K562 treated with DMSO at 1 percent for 24 hours (cell line): ENCODE data around the gene TMEM143. TPM values are rescaled to one million over a fixed set of nuclear protein-coding genes. Genes with fewer than 3 reads are reported as not detected.

ENCODE experiments used
- total RNA-seq: library from RNA; unstranded; fragments of 300-600 nt; gene quantifications from 2 replicates; pipeline ENCODE4 v1.2.3, GENCODE V29; 2022; ENCODE audit warnings: low read depth; ENCODE audit not compliant: insufficient read depth

The TMEM143 gene
- total RNA-seq, result 8.3 and 10.7 TPM in 2 replicates

DNA sequence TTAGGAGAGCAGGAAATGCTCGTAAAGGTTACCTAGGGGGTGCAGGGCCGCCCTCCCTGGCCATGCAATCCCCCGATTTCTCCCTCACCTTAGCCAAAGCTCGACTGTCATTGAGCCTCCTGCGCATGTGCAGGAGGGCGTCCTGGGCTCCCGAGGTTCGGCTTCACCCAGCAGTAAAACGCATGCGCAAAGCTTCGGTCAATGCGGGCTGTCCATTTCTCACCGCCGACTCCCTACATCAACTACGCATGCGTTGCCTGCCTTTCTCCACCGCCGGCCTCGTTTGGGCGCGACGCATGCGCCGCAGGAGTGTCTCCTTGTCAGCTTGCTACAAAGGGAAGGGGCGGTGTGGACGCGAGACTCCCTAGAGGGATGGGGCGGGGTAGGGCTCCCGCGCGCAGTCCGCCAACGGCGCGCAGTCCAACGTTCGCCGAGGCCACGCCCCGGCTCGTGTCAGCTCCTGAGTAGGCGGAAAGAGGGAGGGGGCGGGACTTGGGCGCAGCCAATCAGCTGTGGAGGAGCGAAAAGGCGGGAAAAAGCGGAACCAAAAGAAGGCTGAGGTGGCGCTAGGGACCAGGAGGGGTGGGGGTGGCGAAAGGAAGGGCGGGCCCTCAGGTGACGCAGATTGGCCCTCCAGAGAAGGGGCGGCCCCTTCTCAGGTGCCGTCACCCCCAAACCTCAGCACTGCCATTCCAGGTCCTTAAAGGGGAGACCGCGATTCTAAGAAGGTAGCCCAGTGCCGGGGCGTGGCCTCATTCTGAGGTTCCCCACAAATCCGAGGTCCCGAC is at the start of gene TMEM143, which contains the start of gene SYNGR4:
TSS of gene TMEM143 (minus strand) at position 131 of the 788 bp plus-strand sequence. CDS start at position 111, 20 bp downstream.
TSS of gene SYNGR4 (plus strand) at position 558 of the 788 bp plus-strand sequence. CDS start 1,476 bp downstream, outside the sequence.

DNA sequence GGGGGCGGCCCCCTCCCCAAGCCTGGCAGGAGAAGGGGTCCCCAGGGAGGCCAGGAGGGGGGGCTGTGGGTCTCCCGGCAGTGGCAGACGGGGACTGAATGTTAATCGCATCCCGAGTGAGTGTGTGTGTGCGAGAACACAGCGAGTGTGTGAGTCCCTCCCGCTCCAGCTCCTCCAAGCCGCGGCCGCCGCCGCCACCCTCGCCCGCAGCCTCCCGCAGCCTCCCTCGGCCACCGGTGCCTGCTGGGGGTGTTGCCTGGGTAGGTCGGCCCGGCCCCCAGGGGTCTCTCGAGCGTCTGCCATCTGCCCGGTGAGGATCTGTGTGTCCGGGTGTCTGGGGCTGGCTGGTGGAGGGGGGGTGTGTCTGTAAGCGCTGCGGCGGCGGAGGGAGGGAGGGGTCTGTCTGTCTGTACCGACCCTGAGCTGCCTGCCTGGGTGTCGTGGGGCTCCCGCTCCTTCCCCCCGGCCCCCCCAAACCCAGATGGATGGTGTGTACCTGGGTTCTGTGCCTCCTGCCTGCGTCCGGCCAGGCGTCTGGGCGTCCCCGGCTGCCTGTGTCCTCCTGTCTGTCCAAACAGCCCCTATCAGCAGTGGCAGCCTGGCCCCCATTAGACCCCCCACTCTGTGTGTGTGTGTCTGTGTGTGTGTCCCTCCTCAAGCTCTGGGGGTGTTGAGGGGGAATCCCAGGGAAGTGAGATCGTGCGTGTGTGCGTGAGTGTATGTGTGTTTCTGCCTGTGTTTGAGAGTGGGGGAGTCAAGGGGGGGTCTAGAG is 30.0 kb upstream of the TMEM143 start, which contains the start of gene GRIN2D:
TSS of gene GRIN2D (plus strand) at position 110 of the 772 bp plus-strand sequence. CDS start 4,725 bp downstream, outside the sequence.

DNA sequence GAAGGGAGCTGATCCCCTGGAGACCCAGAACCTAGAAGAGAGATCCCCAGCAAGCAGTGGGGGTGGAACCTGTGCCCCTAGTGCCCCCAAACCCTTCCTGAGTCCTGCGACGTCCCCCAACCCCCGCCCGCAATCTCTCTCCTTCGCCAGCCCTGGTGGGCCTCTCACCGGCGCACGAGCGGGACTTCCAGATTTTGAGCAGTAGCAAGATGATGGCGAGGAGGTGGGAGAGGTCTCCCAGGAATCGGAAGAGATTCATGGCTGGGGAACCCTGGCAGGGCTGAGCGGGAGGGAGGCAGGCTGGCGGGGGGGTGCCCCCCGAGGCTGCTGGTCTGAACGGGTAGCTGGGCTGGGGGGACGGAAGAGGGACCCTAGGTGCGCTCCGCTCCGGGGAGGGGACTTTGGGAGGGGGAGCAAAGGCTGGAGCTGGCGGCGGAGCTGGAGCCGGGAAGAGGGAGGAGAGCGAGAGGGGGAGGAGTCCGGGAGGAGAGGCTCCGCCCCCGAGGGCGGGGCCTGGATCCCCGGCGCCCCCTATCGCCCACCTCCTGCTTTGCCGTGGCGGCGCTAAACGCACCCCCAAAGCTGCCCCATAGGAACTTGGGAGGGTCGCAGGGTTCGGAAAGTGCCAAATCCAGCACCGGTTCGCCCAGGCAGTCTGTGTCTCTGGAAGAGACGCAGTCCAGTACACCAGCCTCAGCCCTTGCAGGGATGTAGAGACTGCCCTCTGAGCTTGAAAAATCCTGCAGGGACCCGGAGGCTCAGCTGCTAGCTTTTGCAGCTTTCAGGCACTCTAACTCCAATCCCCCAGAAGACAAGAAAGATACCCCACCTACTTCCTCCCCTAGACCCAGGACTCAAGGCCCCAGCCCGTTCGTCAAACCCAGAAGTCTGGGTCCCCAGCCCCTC is 27.6 kb upstream of the TMEM143 start, which contains the start of gene KDELR1:
TSS of gene KDELR1 (minus strand) at position 452 of the 906 bp plus-strand sequence. CDS start at position 259, 193 bp downstream.

GRCh38 chr19:48325265-48325910 is 38.4 kb downstream of the TMEM143 start, which contains the start of gene EMP3:
Gene EMP3 (plus strand): TSS chr19:48325552. CDS start chr19:48326845, 1,293 bp downstream.

Other genes starting within 250 kb of the TMEM143 start
- 82.4 and 93.0 TPM in 2 replicates for gene LIG1, start 193.6 kb downstream of the TMEM143 start, total RNA-seq
- 8.7 and 9.3 TPM in 2 replicates for gene ZSWIM9, start 193.3 kb downstream of the TMEM143 start, total RNA-seq
- 14.6 and 20.0 TPM in 2 replicates for gene CARD8, start 108.0 kb downstream of the TMEM143 start, total RNA-seq
- not detected in 2 replicates for gene ZNF114, start 93.9 kb downstream of the TMEM143 start, total RNA-seq
- gene EMP3, start 38.4 kb downstream of the TMEM143 start, total RNA-seq, result 288 and 289 TPM in 2 replicates
- gene SYNGR4, start 427 bp upstream of the TMEM143 start, total RNA-seq, result not detected in 2 replicates
- gene KDELR1, start 27.6 kb upstream of the TMEM143 start, total RNA-seq, result 200 and 223 TPM in 2 replicates
- 29.6 and 31.6 TPM in 2 replicates for gene GRIN2D, start 29.7 kb upstream of the TMEM143 start, total RNA-seq
- gene GRWD1, start 82.0 kb upstream of the TMEM143 start, total RNA-seq, result 23.9 and 24.2 TPM in 2 replicates
- 2.5 and 2.7 TPM in 2 replicates for gene KCNJ14, start 91.6 kb upstream of the TMEM143 start, total RNA-seq
- gene CYTH2, start 105.4 kb upstream of the TMEM143 start, total RNA-seq, result 76.9 and 80.9 TPM in 2 replicates
- 12.2 and 15.6 TPM in 2 replicates for gene LMTK3, start 147.9 kb upstream of the TMEM143 start, total RNA-seq
- gene SULT2B1, start 188.2 kb upstream of the TMEM143 start, total RNA-seq, result 1.4 and 2.1 TPM in 2 replicates
- not detected in 2 replicates for gene SPACA4, start 242.8 kb upstream of the TMEM143 start, total RNA-seq